HG02884 (cell line): ENCODE results near the gene CLPSL1.
"Not testable (repeated sequence)": the region's sequence is repeated elsewhere in the genome, so short reads cannot be mapped to it uniquely, and the experiment has no call there.

Source experiments
- ATAC-seq: cut with Tn5 transposase; IDR thresholded peaks from one replicate; pipeline ENCODE4 v1.9.1; 2021; ENCODE audit warnings: mild to moderate bottlenecking, moderate library complexity; ENCODE audit not compliant: unreplicated experiment

Gene CLPSL1

GRCh38 chr6:35780719-35781118 lies at the start of gene CLPSL1:
Gene CLPSL1, plus strand, starts transcription at chr6:35781019. Its CDS starts 92 bp downstream, at chr6:35781111.
- no peak for ATAC-seq

- peak; percentile 30 for ATAC-seq
These were observed 49.4 kb upstream of the CLPSL1 start for GRCh38 chr6:35731414-35731735.

- peak; percentile 40 for ATAC-seq
These were observed 48.9 kb upstream of the CLPSL1 start for GRCh38 chr6:35731736-35732532.

GRCh38 chr6:35733633-35734032 lies 47.2 kb upstream of the CLPSL1 start:
- ATAC-seq = no peak

GRCh38 chr6:35734319-35734718 lies 46.5 kb upstream of the CLPSL1 start:
- not testable (repeated sequence) for ATAC-seq

GRCh38 chr6:35735452-35735851 lies 45.4 kb upstream of the CLPSL1 start:
- ATAC-seq = no peak

GRCh38 chr6:35736253-35736894 lies 44.4 kb upstream of the CLPSL1 start:
- ATAC-seq = no peak

- ATAC-seq = no peak
These were observed 43.8 kb upstream of the CLPSL1 start, which contains the start of gene ARMC12 for GRCh38 chr6:35736982-35737412. Gene ARMC12, plus strand, starts transcription at chr6:35737032. Its CDS starts 77 bp downstream, at chr6:35737109.

GRCh38 chr6:35737413-35738211 lies 43.2 kb upstream of the CLPSL1 start:
- no peak for ATAC-seq

GRCh38 chr6:35739645-35740524 lies 40.9 kb upstream of the CLPSL1 start:
- ATAC-seq = no peak

- no peak for ATAC-seq
These were observed 38.0 kb upstream of the CLPSL1 start for GRCh38 chr6:35742842-35743241.

GRCh38 chr6:35745509-35745908 lies 35.3 kb upstream of the CLPSL1 start:
- no peak for ATAC-seq

- no peak for ATAC-seq
These were observed 34.3 kb upstream of the CLPSL1 start for GRCh38 chr6:35746516-35746915.

GRCh38 chr6:35747877-35748276 lies 32.9 kb upstream of the CLPSL1 start:
- no peak for ATAC-seq

GRCh38 chr6:35750557-35750956 lies 30.3 kb upstream of the CLPSL1 start:
- no peak for ATAC-seq

GRCh38 chr6:35751594-35751993 lies 29.2 kb upstream of the CLPSL1 start:
- ATAC-seq = no peak

- no peak for ATAC-seq
These were observed 28.5 kb upstream of the CLPSL1 start for GRCh38 chr6:35752330-35752729.

GRCh38 chr6:35754452-35755277 lies 26.2 kb upstream of the CLPSL1 start:
- ATAC-seq = no peak

- no peak for ATAC-seq
These were observed 25.4 kb upstream of the CLPSL1 start for GRCh38 chr6:35755278-35755924.
